ENCODE measurements around the gene PPP3CA.

PPP3CA gene

GRCh38 chr4:101299899-101300540 is 47.3 kb downstream of the PPP3CA start:
- Histone ChIP-seq H3K4me3 (ENCODE audit: low read length) (no peak overlapping the region), H3K36me3 (ENCODE audit: control insufficient read depth, low read depth, low read length) (no peaks in the 10 kb centered on the region), H3K9ac (ENCODE audit: low read length) (no peak overlapping the region), H3K9me3 (ENCODE audit: control insufficient read depth, low read depth, low read length) (no peaks in the 10 kb centered on the region), H3K27me3 (ENCODE audit: control insufficient read depth, insufficient read depth, low read length) (no peaks in the 10 kb centered on the region), H3K27ac (ENCODE audit: low read length) (no peak overlapping the region), H3K4me1 (ENCODE audit: control insufficient read depth, low read depth, low read length) (peaks cover 8% of the 10 kb centered on the region)

GRCh38 chr4:101299021-101299420 is 48.3 kb downstream of the PPP3CA start:
- Histone ChIP-seq H3K4me1 (ENCODE audit: control insufficient read depth, low read depth, low read length) (no peaks in the 10 kb centered on the region), H3K4me3 (ENCODE audit: low read length) (no peak overlapping the region), H3K27ac (ENCODE audit: low read length) (no peak overlapping the region), H3K27me3 (ENCODE audit: control insufficient read depth, insufficient read depth, low read length) (no peaks in the 10 kb centered on the region), H3K36me3 (ENCODE audit: control insufficient read depth, low read depth, low read length) (no peaks in the 10 kb centered on the region), H3K9me3 (ENCODE audit: control insufficient read depth, low read depth, low read length) (no peaks in the 10 kb centered on the region), H3K9ac (ENCODE audit: low read length) (no peak overlapping the region)

- no peaks in the 10 kb centered on the region for H3K9me3 ChIP-seq (ENCODE audit: control insufficient read depth, low read depth, low read length)
- no peak overlapping the region for H3K4me3 ChIP-seq (ENCODE audit: low read length)
- no peak overlapping the region for H3K9ac ChIP-seq (ENCODE audit: low read length)
- H3K4me1 ChIP-seq (ENCODE audit: control insufficient read depth, low read depth, low read length), result no peaks in the 10 kb centered on the region
- no peaks in the 10 kb centered on the region for H3K27me3 ChIP-seq (ENCODE audit: control insufficient read depth, insufficient read depth, low read length)
- H3K27ac ChIP-seq (ENCODE audit: low read length), result no peak overlapping the region
- H3K36me3 ChIP-seq (ENCODE audit: control insufficient read depth, low read depth, low read length), result no peaks in the 10 kb centered on the region
Observed at GRCh38 chr4:101295691-101296090, 51.6 kb downstream of the PPP3CA start.

- Histone ChIP-seq H3K27ac (ENCODE audit: low read length) (no peak overlapping the region), H3K27me3 (ENCODE audit: control insufficient read depth, insufficient read depth, low read length) (no peaks in the 10 kb centered on the region), H3K4me1 (ENCODE audit: control insufficient read depth, low read depth, low read length) (peaks cover 5% of the 10 kb centered on the region), H3K9ac (ENCODE audit: low read length) (no peak overlapping the region), H3K4me3 (ENCODE audit: low read length) (no peak overlapping the region), H3K9me3 (ENCODE audit: control insufficient read depth, low read depth, low read length) (no peaks in the 10 kb centered on the region), H3K36me3 (ENCODE audit: control insufficient read depth, low read depth, low read length) (no peaks in the 10 kb centered on the region)
Observed at GRCh38 chr4:101294597-101294996, 52.7 kb downstream of the PPP3CA start.

GRCh38 chr4:101292901-101293300 is 54.4 kb downstream of the PPP3CA start:
- Histone ChIP-seq H3K27ac (ENCODE audit: low read length) (no peak overlapping the region), H3K4me3 (ENCODE audit: low read length) (no peak overlapping the region), H3K36me3 (ENCODE audit: control insufficient read depth, low read depth, low read length) (no peaks in the 10 kb centered on the region), H3K4me1 (ENCODE audit: control insufficient read depth, low read depth, low read length) (peaks cover 14% of the 10 kb centered on the region), H3K27me3 (ENCODE audit: control insufficient read depth, insufficient read depth, low read length) (no peaks in the 10 kb centered on the region), H3K9ac (ENCODE audit: low read length) (no peak overlapping the region), H3K9me3 (ENCODE audit: control insufficient read depth, low read depth, low read length) (no peaks in the 10 kb centered on the region)

- H3K27ac ChIP-seq (ENCODE audit: low read length), result no peak overlapping the region
- no peak overlapping the region for H3K4me3 ChIP-seq (ENCODE audit: low read length)
- peaks cover 21% of the 10 kb centered on the region for H3K4me1 ChIP-seq (ENCODE audit: control insufficient read depth, low read depth, low read length)
- H3K27me3 ChIP-seq (ENCODE audit: control insufficient read depth, insufficient read depth, low read length), result no peaks in the 10 kb centered on the region
- H3K36me3 ChIP-seq (ENCODE audit: control insufficient read depth, low read depth, low read length), result no peaks in the 10 kb centered on the region
- H3K9ac ChIP-seq (ENCODE audit: low read length), result no peak overlapping the region
- no peaks in the 10 kb centered on the region for H3K9me3 ChIP-seq (ENCODE audit: control insufficient read depth, low read depth, low read length)
Observed at GRCh38 chr4:101292214-101292613, 55.1 kb downstream of the PPP3CA start.

- Histone ChIP-seq H3K9ac (ENCODE audit: low read length) (no peak overlapping the region), H3K9me3 (ENCODE audit: control insufficient read depth, low read depth, low read length) (no peaks in the 10 kb centered on the region), H3K36me3 (ENCODE audit: control insufficient read depth, low read depth, low read length) (no peaks in the 10 kb centered on the region), H3K4me1 (ENCODE audit: control insufficient read depth, low read depth, low read length) (peaks cover 29% of the 10 kb centered on the region), H3K27ac (ENCODE audit: low read length) (no peak overlapping the region), H3K4me3 (ENCODE audit: low read length) (no peak overlapping the region), H3K27me3 (ENCODE audit: control insufficient read depth, insufficient read depth, low read length) (no peaks in the 10 kb centered on the region)
Observed at GRCh38 chr4:101291198-101291597, 56.1 kb downstream of the PPP3CA start.

GRCh38 chr4:101290654-101291053 is 56.7 kb downstream of the PPP3CA start:
- Histone ChIP-seq H3K36me3 (ENCODE audit: control insufficient read depth, low read depth, low read length) (no peaks in the 10 kb centered on the region), H3K4me3 (ENCODE audit: low read length) (no peak overlapping the region), H3K4me1 (ENCODE audit: control insufficient read depth, low read depth, low read length) (peaks cover 34% of the 10 kb centered on the region), H3K27ac (ENCODE audit: low read length) (no peak overlapping the region), H3K9me3 (ENCODE audit: control insufficient read depth, low read depth, low read length) (no peaks in the 10 kb centered on the region), H3K9ac (ENCODE audit: low read length) (no peak overlapping the region), H3K27me3 (ENCODE audit: control insufficient read depth, insufficient read depth, low read length) (no peaks in the 10 kb centered on the region)

GRCh38 chr4:101289306-101289705 is 58.0 kb downstream of the PPP3CA start:
- H3K4me1 ChIP-seq (ENCODE audit: control insufficient read depth, low read depth, low read length), result peaks cover 47% of the 10 kb centered on the region

GRCh38 chr4:101288365-101289145 is 58.8 kb downstream of the PPP3CA start:
- peaks cover 52% of the 10 kb centered on the region for H3K4me1 ChIP-seq (ENCODE audit: control insufficient read depth, low read depth, low read length)
- H3K27ac ChIP-seq (ENCODE audit: low read length), result peak overlapping the region; percentile 51

More at GRCh38 chr4:101289306-101289705, 58.0 kb downstream of the PPP3CA start:
- no peak overlapping the region for H3K4me3 ChIP-seq (ENCODE audit: low read length)
- H3K27ac ChIP-seq (ENCODE audit: low read length), result no peak overlapping the region
- no peaks in the 10 kb centered on the region for H3K9me3 ChIP-seq (ENCODE audit: control insufficient read depth, low read depth, low read length)
- no peaks in the 10 kb centered on the region for H3K27me3 ChIP-seq (ENCODE audit: control insufficient read depth, insufficient read depth, low read length)
- H3K9ac ChIP-seq (ENCODE audit: low read length), result no peak overlapping the region
- no peaks in the 10 kb centered on the region for H3K36me3 ChIP-seq (ENCODE audit: control insufficient read depth, low read depth, low read length)

GRCh38 chr4:101287324-101287723 is 60.0 kb downstream of the PPP3CA start:
- peaks cover 65% of the 10 kb centered on the region for H3K4me1 ChIP-seq (ENCODE audit: control insufficient read depth, low read depth, low read length)
- no peaks in the 10 kb centered on the region for H3K9me3 ChIP-seq (ENCODE audit: control insufficient read depth, low read depth, low read length)
- H3K4me3 ChIP-seq (ENCODE audit: low read length), result no peak overlapping the region
- H3K27me3 ChIP-seq (ENCODE audit: control insufficient read depth, insufficient read depth, low read length), result no peaks in the 10 kb centered on the region
- H3K36me3 ChIP-seq (ENCODE audit: control insufficient read depth, low read depth, low read length), result no peaks in the 10 kb centered on the region
- peak overlapping the region; percentile 51 for H3K27ac ChIP-seq (ENCODE audit: low read length)
- no peak overlapping the region for H3K9ac ChIP-seq (ENCODE audit: low read length)

More at GRCh38 chr4:101288365-101289145, 58.8 kb downstream of the PPP3CA start:
- H3K4me3 ChIP-seq (ENCODE audit: low read length), result no peak overlapping the region
- H3K36me3 ChIP-seq (ENCODE audit: control insufficient read depth, low read depth, low read length), result no peaks in the 10 kb centered on the region
- no peaks in the 10 kb centered on the region for H3K9me3 ChIP-seq (ENCODE audit: control insufficient read depth, low read depth, low read length)
- H3K27me3 ChIP-seq (ENCODE audit: control insufficient read depth, insufficient read depth, low read length), result no peaks in the 10 kb centered on the region
- no peak overlapping the region for H3K9ac ChIP-seq (ENCODE audit: low read length)

- no peaks in the 10 kb centered on the region for H3K36me3 ChIP-seq (ENCODE audit: control insufficient read depth, low read depth, low read length)
- H3K4me1 ChIP-seq (ENCODE audit: control insufficient read depth, low read depth, low read length), result peaks cover 71% of the 10 kb centered on the region
- no peaks in the 10 kb centered on the region for H3K27me3 ChIP-seq (ENCODE audit: control insufficient read depth, insufficient read depth, low read length)
- no peaks in the 10 kb centered on the region for H3K9me3 ChIP-seq (ENCODE audit: control insufficient read depth, low read depth, low read length)
- H3K27ac ChIP-seq (ENCODE audit: low read length), result no peak overlapping the region
- H3K9ac ChIP-seq (ENCODE audit: low read length), result no peak overlapping the region
- H3K4me3 ChIP-seq (ENCODE audit: low read length), result no peak overlapping the region
Observed at GRCh38 chr4:101286663-101287062, 60.7 kb downstream of the PPP3CA start.

Measured in iPS-18a (cell line).